HG02678 (cell line): Measurements from ENCODE around the gene VCAN.

Experiments
- ATAC-seq: cut with Tn5 transposase; IDR thresholded peaks from one replicate; pipeline ENCODE4 v1.9.1; 2021; ENCODE audit warnings: mild to moderate bottlenecking, moderate library complexity; ENCODE audit not compliant: unreplicated experiment

VCAN gene

GRCh38 chr5:83467371-83468035 is 4.0 kb upstream of the VCAN start:
- ATAC-seq, result no peak

DNA sequence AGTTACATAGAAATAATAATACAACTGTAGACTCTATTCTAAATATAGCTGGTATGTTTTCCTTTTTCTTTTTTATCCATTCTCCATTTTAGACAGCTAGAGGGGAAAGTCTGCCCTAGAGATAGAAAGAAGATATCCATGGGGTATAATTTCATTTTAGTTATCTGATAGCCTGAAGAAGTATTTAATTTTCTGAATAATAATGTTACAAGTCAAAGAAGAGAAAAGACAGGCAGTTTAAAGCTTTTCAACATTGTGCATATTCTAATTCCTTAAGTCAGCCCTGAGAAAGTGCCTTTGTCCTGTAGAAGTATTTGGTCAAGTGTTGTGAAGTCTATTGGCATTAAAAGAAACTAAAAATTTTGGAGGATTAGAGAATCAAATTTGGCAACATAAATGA is 2.5 kb upstream of the VCAN start:
- ATAC-seq, result no peak

DNA sequence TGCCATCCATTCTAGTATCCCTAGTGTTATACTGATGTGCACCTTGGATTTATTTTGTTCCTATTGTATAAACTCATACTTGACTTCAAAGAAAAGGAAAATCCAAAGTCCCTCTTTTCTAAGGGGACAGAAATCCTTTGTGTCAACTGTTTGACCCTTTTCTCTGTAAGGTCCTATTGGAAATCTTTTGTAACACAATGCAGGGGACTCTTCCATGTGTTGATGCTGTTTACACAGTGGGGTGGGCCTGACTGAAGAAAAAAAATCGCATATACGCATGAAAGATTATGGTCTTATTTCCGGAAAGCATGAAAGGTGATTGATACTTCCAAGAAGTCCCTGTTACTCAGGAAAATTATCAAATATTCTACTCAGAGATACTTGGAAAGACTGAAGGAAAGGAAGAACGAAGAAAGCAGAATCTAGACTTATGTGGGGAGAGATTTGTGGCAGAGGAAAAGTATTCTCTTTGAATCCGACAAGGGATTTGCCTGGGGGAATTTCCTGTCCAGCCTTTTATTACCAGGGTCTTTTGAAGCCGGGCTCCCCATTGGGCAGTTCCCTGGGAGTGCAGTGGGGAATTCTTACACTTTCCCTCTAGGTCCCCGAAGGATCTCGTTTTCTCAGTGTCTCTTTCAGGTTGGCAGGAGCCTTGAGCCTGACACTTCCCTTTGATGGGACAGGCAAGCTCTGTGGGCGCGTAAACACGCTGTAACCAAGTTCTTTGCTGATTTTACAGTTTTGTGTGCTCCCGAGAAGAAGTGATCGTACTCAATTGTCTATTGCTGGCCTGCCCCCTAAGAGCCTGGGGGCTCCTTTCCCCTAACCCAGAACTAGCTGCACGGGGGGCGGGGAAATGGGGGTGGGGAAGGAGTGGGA is 779 bp upstream of the VCAN start:
- no peak for ATAC-seq

DNA sequence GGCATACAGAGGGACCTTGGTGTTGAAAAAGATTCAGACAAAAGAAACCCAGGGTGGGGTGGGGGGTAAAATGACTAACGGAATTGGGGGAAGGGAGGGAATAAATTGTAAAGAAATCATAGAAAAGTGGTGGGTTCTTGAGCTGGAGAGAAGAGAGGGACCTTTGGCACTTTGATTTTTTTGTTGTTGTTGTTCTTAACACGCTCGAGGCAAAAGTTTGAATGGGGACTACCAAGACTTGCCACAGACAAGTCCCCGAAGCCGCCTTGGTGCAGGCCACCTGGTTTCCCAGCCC is 616 bp downstream of the VCAN start:
- no peak for ATAC-seq

GRCh38 chr5:83472508-83473345 is 1.2 kb downstream of the VCAN start:
- ATAC-seq, result peak; percentile 39

GRCh38 chr5:83473346-83474160 is 2.0 kb downstream of the VCAN start:
- peak; percentile 61 for ATAC-seq

DNA sequence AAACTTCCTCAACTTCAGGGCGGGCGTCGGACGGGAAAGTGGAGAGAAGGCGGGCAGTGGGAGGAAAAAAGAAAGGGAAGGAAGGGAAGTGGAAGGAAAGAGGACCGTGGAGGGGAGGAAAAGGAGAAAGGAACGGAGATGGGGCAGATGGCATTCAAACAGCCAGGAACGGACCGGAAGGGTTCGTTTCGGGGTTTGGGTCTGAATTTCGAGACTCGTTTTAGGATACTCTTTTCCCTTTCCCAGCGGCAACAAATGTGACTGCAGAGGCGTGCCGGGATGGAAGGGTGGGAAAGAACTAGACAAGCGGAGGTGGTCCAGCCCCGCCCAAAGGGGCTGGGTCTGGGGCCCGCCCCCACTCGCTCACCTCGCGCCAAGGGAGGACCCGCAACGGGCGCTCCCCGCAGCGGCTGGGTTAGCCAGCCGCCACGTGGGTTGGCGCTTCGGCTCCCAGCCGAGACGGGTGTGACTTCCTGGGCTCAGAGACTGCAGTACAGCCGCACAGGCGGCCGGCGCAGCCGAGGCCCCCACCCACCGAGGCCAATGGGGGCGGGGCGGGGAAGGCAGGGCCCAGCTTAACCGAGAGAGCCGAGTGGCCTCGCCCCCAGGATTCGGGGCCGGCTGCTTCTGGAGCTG is 2.7 kb downstream of the VCAN start:
- peak; percentile 59 for ATAC-seq

GRCh38 chr5:83474991-83475390 is 3.4 kb downstream of the VCAN start:
- no peak for ATAC-seq

- no peak for ATAC-seq
Measured at GRCh38 chr5:83475391-83475863, 3.9 kb downstream of the VCAN start.

DNA sequence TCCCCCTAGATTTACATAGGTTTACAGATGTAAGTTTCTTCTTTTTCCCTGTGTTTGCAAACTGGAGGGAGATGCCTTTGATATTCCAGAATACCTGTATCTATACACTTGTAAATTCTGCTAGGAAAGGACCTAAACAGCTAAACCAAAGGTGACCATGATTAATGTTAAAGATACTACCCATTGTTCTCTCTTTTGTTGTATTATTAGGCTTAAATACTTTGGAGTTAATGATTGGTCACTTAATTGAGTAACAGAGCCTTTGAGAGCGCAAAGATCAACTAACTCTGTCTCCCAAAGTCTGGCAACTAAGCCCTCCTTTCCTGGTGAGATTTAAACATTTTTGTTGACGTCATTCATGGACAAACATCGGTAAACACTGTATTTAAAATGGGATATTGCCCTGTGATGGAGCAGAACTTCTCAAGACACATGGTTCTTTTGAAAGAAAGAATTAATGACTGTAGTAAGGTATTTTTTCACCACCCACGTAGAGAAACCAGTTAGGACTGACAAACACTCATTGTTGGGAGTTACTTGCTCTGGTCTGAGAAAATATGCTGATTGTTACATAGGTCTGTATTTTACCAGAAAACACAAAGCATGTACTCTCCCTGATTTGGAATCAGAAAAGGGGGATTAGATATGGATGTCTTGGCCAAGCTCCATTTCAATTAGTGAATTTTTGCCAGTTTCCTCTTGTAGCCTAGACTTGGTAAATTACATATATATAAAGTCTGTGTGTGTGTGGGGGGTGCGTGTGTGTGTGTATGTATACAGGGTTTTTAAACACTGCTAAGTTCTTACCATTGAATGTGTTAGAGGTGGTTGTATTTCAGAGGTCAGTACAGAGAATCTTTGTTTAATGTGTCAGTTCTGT is 4.6 kb downstream of the VCAN start:
- ATAC-seq, result no peak

DNA sequence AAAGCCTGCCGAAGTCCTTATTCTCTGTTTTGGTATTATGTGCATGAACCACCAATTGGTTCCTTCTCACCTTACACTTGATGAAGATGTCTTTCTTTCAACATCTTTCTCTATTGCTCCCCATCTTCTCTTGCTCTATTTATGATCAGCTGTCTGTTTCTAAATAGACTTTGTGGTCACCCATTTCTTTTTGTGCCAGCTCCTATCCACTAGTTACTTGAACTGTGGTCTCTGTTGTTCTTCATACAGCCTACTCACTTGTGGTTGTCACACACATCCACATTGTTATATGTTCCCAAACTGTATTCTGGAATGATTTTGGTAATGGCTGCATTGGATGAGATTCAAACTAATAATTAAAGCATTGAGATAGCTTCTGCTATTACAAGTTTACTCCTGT is 11.4 kb downstream of the VCAN start:
- ATAC-seq, result no peak

DNA sequence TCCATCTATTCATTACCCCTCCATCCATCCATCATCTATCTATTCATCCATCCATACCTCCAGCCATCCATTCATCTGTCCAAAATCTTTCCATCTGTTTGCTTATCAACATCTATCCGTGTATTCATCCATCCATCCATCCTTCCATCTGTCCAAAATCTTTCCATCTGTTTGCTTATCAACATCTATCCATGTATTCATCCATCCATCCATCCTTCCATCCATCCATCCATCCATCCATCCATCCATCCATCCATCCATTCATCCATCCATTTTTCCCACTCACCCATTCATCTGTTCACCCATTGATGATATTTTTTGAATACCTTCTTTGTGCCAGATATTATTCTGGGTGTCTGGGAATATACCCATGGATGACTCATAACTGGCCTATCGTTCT is 12.8 kb downstream of the VCAN start:
- no peak for ATAC-seq

GRCh38 chr5:83485842-83486241 is 14.3 kb downstream of the VCAN start:
- ATAC-seq, result no peak

DNA sequence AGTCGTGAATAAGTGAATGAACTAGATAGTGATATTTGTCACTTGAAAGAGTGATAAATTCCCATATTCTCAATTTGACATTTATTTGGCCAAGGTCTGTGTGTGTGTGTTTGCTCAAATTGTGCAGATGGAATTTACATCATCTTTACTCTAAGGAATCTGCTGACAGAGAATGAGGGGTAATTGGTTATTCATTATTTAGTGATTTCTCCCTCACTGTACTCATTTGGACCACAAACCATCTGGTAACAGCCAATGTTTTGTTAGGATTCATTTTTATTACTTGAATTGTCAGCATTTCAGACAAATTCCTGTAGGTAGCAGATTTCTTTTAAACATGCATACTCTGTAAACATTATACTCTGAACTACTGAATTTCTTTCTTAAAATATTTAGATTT is 15.6 kb downstream of the VCAN start:
- ATAC-seq, result no peak

DNA sequence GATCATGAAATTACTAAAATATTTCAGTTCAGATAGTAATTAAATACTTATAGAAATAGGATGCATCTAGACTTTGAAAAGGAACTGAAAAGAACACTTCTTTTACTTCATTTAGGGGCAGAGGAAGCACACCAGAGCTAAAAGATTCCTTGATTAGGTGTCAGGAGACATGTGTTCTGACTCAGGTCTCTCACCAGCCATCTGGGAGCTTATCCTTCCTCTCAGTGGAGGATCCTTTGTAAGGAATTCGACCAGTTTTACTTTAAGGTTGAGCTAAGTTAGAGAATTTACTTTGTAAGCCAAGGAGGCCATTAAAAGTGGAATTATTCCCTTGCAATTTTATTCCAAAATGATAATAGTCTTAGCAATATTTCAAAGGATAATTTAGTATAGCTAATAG is 16.7 kb downstream of the VCAN start:
- ATAC-seq, result no peak

DNA sequence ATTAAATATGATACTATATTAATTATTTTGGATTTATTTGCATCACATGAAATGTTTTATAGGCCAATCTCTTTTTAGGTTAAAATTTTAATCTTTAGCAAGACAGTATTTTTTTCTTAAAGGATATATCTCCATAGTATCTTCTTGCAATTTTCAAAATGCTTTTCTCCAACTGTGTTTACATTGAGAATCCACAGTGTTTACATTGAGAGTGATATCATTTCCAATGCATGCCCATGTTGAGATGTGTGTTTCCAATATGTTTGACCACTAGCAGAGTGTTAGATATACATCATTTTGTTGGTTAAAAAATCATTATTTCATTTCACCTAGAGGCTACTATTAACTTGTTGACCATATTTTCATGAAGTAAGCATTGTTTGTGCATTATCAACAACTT is 17.3 kb downstream of the VCAN start:
- ATAC-seq, result no peak

DNA sequence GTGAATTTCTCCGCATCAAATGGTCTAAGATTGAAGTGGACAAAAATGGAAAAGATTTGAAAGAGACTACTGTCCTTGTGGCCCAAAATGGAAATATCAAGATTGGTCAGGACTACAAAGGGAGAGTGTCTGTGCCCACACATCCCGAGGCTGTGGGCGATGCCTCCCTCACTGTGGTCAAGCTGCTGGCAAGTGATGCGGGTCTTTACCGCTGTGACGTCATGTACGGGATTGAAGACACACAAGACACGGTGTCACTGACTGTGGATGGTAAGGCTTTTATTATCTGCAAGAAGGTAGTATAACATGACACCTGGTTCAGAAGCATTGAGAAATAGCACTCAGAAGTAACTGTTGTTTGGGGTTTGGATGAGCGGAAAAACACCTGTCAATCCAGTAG is 18.7 kb downstream of the VCAN start:
- no peak for ATAC-seq

GRCh38 chr5:83492331-83492730 is 20.8 kb downstream of the VCAN start:
- no peak for ATAC-seq

GRCh38 chr5:83493644-83494043 is 22.1 kb downstream of the VCAN start:
- no peak for ATAC-seq
